GM12878 (cell line): ENCODE data around the gene NOTCH4. TPM values are rescaled to one million over a fixed set of nuclear protein-coding genes. Genes with fewer than 3 reads are reported as not detected.

Source experiments
- BACH1 ChIP-seq: fragments of 450-650 bp; IDR thresholded peaks from 2 replicates; pipeline ENCODE4 v1.6.1; 2017; ENCODE audit warnings: mild to moderate bottlenecking, borderline replicate concordance
- CBX3 ChIP-seq: fragments of 200-600 bp; sonication (generic); IDR thresholded peaks from 2 replicates; pipeline ENCODE4 v1.6.1; 2016; ENCODE audit warnings: low read depth, borderline replicate concordance
- CHD2 ChIP-seq: IDR thresholded peaks from 2 replicates; pipeline ENCODE4 v1.6.1; 2011; ENCODE audit warnings: low read depth, low read length, improper control_type of control experiment, borderline replicate concordance
- CHD4 ChIP-seq: fragments of 200-600 bp; sonication (generic); IDR thresholded peaks from 2 replicates; pipeline ENCODE4 v1.6.1; 2016; ENCODE audit warnings: mild to moderate bottlenecking
- E2F4 ChIP-seq: IDR thresholded peaks from 2 replicates; pipeline ENCODE4 v1.6.1; 2012; ENCODE audit warnings: low read depth, low read length, improper control_type of control experiment
- EED ChIP-seq: sonication (generic); IDR thresholded peaks from 2 replicates; pipeline ENCODE4 v1.6.1; 2016; ENCODE audit warnings: antibody characterized with exemption, low read depth
- EP300 ChIP-seq, 2 experiments: fragments of 150-350 bp in 1 of 2; IDR thresholded peaks; 2 replicates each; pipeline ENCODE4 v1.6.1; 2011 to 2012; ENCODE audit warnings: low read depth in 2 of 2, low read length in 2 of 2, borderline replicate concordance in 1 of 2, improper control_type of control experiment in 1 of 2, inconsistent platforms in 1 of 2; ENCODE audit not compliant: control insufficient read depth in 1 of 2
- HCFC1 ChIP-seq: fragments of 150-350 bp; IDR thresholded peaks from 2 replicates; pipeline ENCODE4 v1.6.1; 2014; ENCODE audit warnings: low read length
- HDAC2 ChIP-seq: fragments of 200-600 bp; sonication (generic); IDR thresholded peaks from 2 replicates; pipeline ENCODE4 v1.6.1; 2017
- JUNB ChIP-seq: IDR thresholded peaks from 2 replicates; pipeline ENCODE4 v1.6.1; 2016; ENCODE audit warnings: antibody characterized with exemption, mild to moderate bottlenecking
- KAT2A ChIP-seq: conservative IDR thresholded peaks from 2 replicates; pipeline ENCODE4 v1.6.1; 2011; ENCODE audit warnings: low read depth, low read length; ENCODE audit not compliant: control insufficient read depth
- MLLT1 ChIP-seq: fragments of 450-650 bp; IDR thresholded peaks from 2 replicates; pipeline ENCODE4 v1.6.1; 2016; ENCODE audit warnings: mild to moderate bottlenecking
- NR2C1 ChIP-seq: fragments of 450-650 bp; IDR thresholded peaks from 2 replicates; pipeline ENCODE4 v1.6.1; 2017; ENCODE audit warnings: antibody characterized with exemption, mild to moderate bottlenecking, moderate library complexity
- RBBP5 ChIP-seq: fragments of 200-600 bp; sonication (generic); conservative IDR thresholded peaks from 2 replicates; pipeline ENCODE4 v1.6.1; 2016
- RELA ChIP-seq: fragments of 450-650 bp; IDR thresholded peaks from 2 replicates; pipeline ENCODE4 v1.8.0; 2014; ENCODE audit warnings: borderline replicate concordance; ENCODE audit not compliant: partially characterized antibody
- RUNX3 ChIP-seq: IDR thresholded peaks from 2 replicates; pipeline ENCODE4 v1.6.1; 2012; ENCODE audit warnings: low read length, inconsistent platforms
- STAT1 ChIP-seq: fragments of 450-650 bp; conservative IDR thresholded peaks from 2 replicates; pipeline ENCODE4 v1.6.1; 2014; ENCODE audit warnings: antibody characterized with exemption, mild to moderate bottlenecking
- STAT3 ChIP-seq: IDR thresholded peaks from 2 replicates; pipeline ENCODE4 v1.6.1; 2011; ENCODE audit warnings: low read depth, low read length, improper control_type of control experiment
- TCF12 ChIP-seq: IDR thresholded peaks from 2 replicates; pipeline ENCODE4 v1.6.1; 2011; ENCODE audit warnings: low read depth, mild to moderate bottlenecking, low read length
- TCF7 ChIP-seq: IDR thresholded peaks from 2 replicates; pipeline ENCODE4 v1.6.1; 2014; ENCODE audit warnings: antibody characterized with exemption, borderline replicate concordance
- ZZZ3 ChIP-seq: IDR thresholded peaks from 2 replicates; pipeline ENCODE4 v1.6.1; 2011; ENCODE audit warnings: low read depth; ENCODE audit not compliant: control insufficient read depth, insufficient read length
- polyA plus RNA-seq, 11 experiments: library from polyadenylated mRNA; depleted of rRNA in 4 of 11; unstranded in 6 of 11; stranded (reverse) in 5 of 11; fragments of >200 nt; fragmentation: Nextera tagmentation in 4 of 11; fragmentation: Illumina TruSeq in 1 of 11; extraction: Ambion mirVana in 4 of 11; extraction: Trizol in 1 of 11; gene quantifications; 1 replicate in 1 of 11; 2 replicates in 10 of 11; pipeline versions ENCODE4 v1.2.1 to v1.2.3, GENCODE V29; 2011 to 2016; ENCODE audit warnings: inconsistent platforms in 2 of 11, missing spikeins in 2 of 11, low read depth in 1 of 11
- total RNA-seq, 4 experiments: library from RNA; depleted of rRNA in 3 of 4; stranded (reverse); fragments of >200 nt in 3 of 4; fragmentation: Illumina TruSeq in 1 of 4; extraction: Trizol in 1 of 4; gene quantifications; 2 replicates each; pipeline versions ENCODE4 v1.2.1 to v1.2.3, GENCODE V29; 2013 to 2021
- TF ChIP-seq, protein P1 (sequence below): fragments of 450-650 bp; IDR thresholded peaks from 2 replicates; pipeline ENCODE4 v1.6.1; 2017; ENCODE audit warnings: mild to moderate bottlenecking, low read depth, inconsistent platforms; ENCODE audit not compliant: poor library complexity, severe bottlenecking
- TF ChIP-seq, protein P2 (sequence below): IDR thresholded peaks from 2 replicates; pipeline ENCODE4 v1.6.1; 2011; ENCODE audit warnings: mild to moderate bottlenecking, low read depth, low read length, moderate library complexity; ENCODE audit not compliant: insufficient replicate concordance

Gene NOTCH4
- total and polyA plus RNA-seq, 10 of the 15 experiments (the other 5 are each of a cell fraction or from before 2014, with no cell fraction given): 0.66 to 3.3 (median 1.4) TPM

- TF ChIP-seq STAT3 (no peak), E2F4 (no peak), TCF12 (peak; percentile 56; the same call in 1 of the 2 replicates), RBBP5 (no peak), RUNX3 (no peak), KAT2A (no peak), TCF7 (no peak), STAT1 (no peak), ZZZ3 (no peak), CHD4 (no peak), HDAC2 (no peak), JUNB (no peak), CHD2 (peak; percentile 90), HCFC1 (peak; percentile 46; the same call in 1 of the 2 replicates), EED (peak; percentile 81), MLLT1 (peak; percentile 91), CBX3 (no peak), EP300 (IDR thresholded peaks at IDR 0.05; ENCODE audit: borderline replicate concordance in 1 of 2, control insufficient read depth in 1 of 2, low read depth in 2 of 2, low read length in 2 of 2) (peak; percentile 22 to 27; a peak in 2 of 4 replicates), NR2C1 (no peak), RELA (peak; percentile 89), BACH1 (peak; percentile 84)
- TF ChIP-seq, protein P1, sequence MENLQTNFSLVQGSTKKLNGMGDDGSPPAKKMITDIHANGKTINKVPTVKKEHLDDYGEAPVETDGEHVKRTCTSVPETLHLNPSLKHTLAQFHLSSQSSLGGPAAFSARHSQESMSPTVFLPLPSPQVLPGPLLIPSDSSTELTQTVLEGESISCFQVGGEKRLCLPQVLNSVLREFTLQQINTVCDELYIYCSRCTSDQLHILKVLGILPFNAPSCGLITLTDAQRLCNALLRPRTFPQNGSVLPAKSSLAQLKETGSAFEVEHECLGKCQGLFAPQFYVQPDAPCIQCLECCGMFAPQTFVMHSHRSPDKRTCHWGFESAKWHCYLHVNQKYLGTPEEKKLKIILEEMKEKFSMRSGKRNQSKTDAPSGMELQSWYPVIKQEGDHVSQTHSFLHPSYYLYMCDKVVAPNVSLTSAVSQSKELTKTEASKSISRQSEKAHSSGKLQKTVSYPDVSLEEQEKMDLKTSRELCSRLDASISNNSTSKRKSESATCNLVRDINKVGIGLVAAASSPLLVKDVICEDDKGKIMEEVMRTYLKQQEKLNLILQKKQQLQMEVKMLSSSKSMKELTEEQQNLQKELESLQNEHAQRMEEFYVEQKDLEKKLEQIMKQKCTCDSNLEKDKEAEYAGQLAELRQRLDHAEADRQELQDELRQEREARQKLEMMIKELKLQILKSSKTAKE: peak; percentile 77
- TF ChIP-seq, protein P2, sequence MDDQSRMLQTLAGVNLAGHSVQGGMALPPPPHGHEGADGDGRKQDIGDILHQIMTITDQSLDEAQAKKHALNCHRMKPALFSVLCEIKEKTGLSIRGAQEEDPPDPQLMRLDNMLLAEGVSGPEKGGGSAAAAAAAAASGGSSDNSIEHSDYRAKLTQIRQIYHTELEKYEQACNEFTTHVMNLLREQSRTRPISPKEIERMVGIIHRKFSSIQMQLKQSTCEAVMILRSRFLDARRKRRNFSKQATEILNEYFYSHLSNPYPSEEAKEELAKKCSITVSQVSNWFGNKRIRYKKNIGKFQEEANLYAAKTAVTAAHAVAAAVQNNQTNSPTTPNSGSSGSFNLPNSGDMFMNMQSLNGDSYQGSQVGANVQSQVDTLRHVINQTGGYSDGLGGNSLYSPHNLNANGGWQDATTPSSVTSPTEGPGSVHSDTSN: peak; percentile 40
Observed at GRCh38 chr6:32190054-32190851, 33.6 kb downstream of the NOTCH4 start, which contains the start of gene PBX2 (continued).
